Fibroblast of mammary gland (primary cell): ENCODE measurements around the gene DAAM1.

Experiments used
- DNase-seq: peaks from one replicate; pipeline ENCODE4 v3.0.0-alpha.2; 2010; ENCODE audit warnings: low read depth
- H3K4me3 ChIP-seq: 2 replicates; pipeline ENCODE4 v1.5.1; 2011; ENCODE audit warnings: low read depth, mild to moderate bottlenecking, low read length, moderate library complexity; ENCODE audit not compliant: control insufficient read depth
- TF ChIP-seq, protein P1 (sequence below): conservative IDR thresholded peaks from 2 replicates; pipeline ENCODE4 v1.5.1; 2011; ENCODE audit warnings: low read depth, low read length, inconsistent platforms; ENCODE audit not compliant: control insufficient read depth, insufficient read depth

The DAAM1 gene

DNA sequence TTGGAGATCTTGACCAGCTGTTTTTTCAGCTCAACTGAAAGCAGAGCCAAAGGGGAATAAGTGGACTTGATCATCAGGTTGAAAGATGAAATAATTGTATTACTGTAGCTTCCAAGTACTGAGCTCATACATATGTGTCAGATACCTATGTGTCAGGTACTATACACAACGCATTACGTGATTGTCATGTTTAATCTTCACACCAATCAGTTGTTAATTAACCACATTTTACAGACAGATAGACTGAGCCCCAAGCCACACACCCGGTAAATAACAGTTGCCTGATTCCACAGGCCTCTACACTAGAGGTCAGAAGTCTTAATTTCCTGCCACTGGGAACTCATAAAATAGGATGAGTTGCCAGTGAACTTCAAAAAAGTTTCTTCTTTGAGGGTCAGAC, 148.2 kb downstream of the DAAM1 start:
- TF ChIP-seq, protein P1, sequence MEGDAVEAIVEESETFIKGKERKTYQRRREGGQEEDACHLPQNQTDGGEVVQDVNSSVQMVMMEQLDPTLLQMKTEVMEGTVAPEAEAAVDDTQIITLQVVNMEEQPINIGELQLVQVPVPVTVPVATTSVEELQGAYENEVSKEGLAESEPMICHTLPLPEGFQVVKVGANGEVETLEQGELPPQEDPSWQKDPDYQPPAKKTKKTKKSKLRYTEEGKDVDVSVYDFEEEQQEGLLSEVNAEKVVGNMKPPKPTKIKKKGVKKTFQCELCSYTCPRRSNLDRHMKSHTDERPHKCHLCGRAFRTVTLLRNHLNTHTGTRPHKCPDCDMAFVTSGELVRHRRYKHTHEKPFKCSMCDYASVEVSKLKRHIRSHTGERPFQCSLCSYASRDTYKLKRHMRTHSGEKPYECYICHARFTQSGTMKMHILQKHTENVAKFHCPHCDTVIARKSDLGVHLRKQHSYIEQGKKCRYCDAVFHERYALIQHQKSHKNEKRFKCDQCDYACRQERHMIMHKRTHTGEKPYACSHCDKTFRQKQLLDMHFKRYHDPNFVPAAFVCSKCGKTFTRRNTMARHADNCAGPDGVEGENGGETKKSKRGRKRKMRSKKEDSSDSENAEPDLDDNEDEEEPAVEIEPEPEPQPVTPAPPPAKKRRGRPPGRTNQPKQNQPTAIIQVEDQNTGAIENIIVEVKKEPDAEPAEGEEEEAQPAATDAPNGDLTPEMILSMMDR: no peak
- DNase-seq: no peak

DNA sequence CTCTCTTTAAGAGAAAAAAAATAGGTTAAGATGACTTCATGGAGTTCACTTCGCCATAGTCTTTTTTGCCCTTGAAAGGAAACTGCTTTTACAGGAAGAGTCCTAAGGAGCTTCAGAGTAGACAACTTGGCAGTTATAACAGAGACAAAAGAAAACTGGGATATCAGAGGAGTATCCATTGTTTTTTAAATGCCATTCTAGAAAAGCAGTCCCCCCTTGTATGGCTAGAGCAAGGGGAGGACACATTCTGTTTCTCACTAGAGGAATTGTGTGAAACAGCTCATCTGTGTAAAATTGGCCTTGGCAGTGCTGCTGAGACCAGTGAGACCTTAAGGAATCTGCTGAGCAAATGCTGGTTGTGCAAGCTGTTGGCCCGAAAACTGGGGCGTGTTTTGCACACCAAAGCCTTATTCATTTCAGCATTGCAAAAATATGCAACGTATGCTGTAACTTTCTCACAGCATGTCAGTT, 148.7 kb downstream of the DAAM1 start:
- TF ChIP-seq, protein P1: no peak
- peak; percentile 63 for DNase-seq
- no peak overlapping the region for H3K4me3 ChIP-seq

More for the DNA sequence above, 148.2 kb downstream of the DAAM1 start:
- no peak overlapping the region for H3K4me3 ChIP-seq

DNA sequence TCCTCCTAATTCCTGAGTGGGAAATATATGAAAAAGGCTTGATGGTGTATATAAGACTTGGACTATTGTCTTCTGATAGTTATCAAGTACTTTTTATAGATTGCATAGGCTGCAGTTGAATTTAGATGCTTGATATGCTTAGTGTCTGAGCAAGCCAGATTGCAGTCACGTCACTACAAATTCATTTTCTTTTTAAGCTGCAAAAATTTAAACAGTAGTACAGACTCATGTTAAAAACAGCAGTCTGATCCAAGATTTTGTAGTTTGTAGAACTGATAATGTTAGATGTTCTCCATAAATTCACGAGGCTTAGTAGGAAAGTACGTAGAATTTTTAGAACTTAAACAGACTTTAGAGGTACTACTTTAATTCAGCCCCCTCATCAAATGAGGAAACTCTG, 150.3 kb downstream of the DAAM1 start:
- no peak overlapping the region for H3K4me3 ChIP-seq
- no peak for DNase-seq
- TF ChIP-seq, protein P1: no peak

DNA sequence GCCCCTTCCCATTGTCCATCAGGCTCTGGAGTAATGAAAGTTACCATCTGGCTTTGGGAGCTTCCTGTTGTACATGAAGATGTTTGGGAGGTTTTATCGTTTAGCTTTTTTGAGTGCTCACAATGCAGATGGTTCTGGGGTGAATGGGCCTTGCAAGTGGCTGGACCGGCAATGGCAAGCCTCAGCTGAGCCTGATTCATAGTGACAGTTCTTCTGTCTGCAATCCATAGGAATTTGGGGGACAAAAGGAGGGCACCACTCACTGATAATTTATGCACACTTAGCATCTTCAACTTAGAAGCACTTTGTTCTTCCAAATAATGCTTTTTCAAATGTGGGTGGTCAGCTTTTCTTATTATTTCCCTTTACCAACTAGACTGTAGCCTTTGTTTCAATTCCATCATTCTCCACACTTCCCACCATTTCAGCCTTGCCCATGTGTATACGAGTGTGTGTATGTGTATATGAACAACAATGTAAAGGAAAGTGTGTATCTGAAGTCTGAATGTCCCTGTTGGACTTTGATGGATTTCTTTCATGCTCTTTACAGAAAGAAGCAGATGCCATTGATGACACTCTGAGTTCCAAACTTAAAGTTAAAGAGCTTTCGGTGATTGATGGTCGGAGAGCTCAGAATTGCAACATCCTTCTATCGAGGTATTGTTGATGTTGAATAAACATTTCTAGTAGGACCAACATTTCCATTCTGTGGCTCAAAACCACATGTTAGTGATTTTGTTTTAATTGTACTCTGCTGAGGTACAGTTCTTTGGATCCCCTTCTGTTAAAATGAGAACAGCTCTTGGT, 151.3 kb downstream of the DAAM1 start:
- TF ChIP-seq, protein P1: no peak
- DNase-seq: no peak
- no peak overlapping the region for H3K4me3 ChIP-seq

DNA sequence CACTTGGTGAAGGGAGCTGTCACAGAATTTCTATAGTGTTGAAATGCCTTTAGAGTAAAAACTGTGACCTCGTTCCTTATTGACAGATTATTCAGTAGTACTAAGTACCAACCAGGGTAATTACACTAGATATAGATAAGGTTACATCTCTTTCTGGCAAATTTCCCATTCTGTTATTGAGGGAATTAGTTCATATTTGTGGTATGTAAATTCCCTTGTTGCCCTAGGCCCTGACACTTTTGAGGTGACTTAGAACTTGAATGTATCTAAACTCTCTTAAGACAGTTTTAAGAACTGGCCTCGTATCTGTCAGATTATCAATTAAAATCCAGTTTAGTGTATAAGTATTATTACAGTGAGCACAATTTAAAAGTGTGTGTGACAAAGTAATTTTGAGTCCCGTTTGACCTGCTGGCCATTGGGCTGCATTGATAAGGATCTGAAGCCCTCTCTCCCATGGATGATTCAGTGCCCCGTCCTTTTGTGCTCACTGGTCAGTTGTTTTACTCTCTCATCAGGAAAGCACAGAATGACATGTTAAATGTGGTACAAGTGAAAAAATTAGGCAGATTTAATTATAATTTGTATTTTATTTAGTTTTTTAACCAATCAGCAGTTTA, 153.5 kb downstream of the DAAM1 start:
- no peak for DNase-seq
- no peak overlapping the region for H3K4me3 ChIP-seq

More for the DNA sequence above, 153.5 kb downstream of the DAAM1 start:
- TF ChIP-seq, protein P1: no peak
